ENCODE data around the gene KLK3. TPM values are rescaled to one million over a fixed set of nuclear protein-coding genes. Genes with fewer than 3 reads are reported as not detected.

Gene KLK3
- total and polyA plus RNA-seq, 2 of the 13 experiments (the other 11 are each of a cell fraction or from before 2014, with no cell fraction given), result not detected

- Histone ChIP-seq H4K20me1 (ENCODE audit: insufficient read depth, low read length) (no peaks in the 10 kb centered on the region), H3K36me3 (replicated peaks in 1 of 2; ENCODE audit: control insufficient read depth in 1 of 2, insufficient read depth in 2 of 2, low read length in 2 of 2) (no peaks in the 10 kb centered on the region), H3K4me3 (replicated peaks in 1 of 3; ENCODE audit: insufficient read depth in 1 of 3, low read depth in 2 of 3, low read length in 3 of 3) (no peak overlapping the region), H3K4me2 (ENCODE audit: low read depth, low read length) (no peak overlapping the region), H3K9ac (ENCODE audit: insufficient read depth, low read depth, low read length) (no peak overlapping the region), H2AFZ (ENCODE audit: low read length) (no peak overlapping the region), H3K4me1 (ENCODE audit: insufficient read depth, low read length) (no peaks in the 10 kb centered on the region), H3K27me3 (ENCODE audit: control insufficient read depth in 1 of 2, insufficient read depth in 2 of 2, low read length in 2 of 2) (peaks cover 7 to 49% of the 10 kb centered on the region in 2 experiments), H3K27ac (ENCODE audit: extremely low read length, insufficient read depth, low read length) (no peak overlapping the region), H3K79me2 (ENCODE audit: insufficient read depth, low read length) (no peaks in the 10 kb centered on the region), H3K9me3 (ENCODE audit: low read length) (no peaks in the 10 kb centered on the region)
- WGBS (ENCODE audit: low lambda C conversion rate), result 0% methylated on average over 6 of the region's 8 CpGs
- no TSS peak for BruUV-seq (replicated peaks)
- in situ Hi-C loops (cut with HindIII; ENCODE audit: extremely low pct_ligation_motif_present, low pct_unique_long_range_greater_than_20kb), result no loop called here
- CTCF ChIA-PET (ENCODE audit: low intra/inter-chr PET ratio, low total read pairs), result no interaction called here
- DNase-seq (ENCODE audit: low spot score) (no peak), ATAC-seq (no peak; the same call in 2 of the 3 replicates), FAIRE-seq (no peak)
- TF ChIP-seq, protein P1, sequence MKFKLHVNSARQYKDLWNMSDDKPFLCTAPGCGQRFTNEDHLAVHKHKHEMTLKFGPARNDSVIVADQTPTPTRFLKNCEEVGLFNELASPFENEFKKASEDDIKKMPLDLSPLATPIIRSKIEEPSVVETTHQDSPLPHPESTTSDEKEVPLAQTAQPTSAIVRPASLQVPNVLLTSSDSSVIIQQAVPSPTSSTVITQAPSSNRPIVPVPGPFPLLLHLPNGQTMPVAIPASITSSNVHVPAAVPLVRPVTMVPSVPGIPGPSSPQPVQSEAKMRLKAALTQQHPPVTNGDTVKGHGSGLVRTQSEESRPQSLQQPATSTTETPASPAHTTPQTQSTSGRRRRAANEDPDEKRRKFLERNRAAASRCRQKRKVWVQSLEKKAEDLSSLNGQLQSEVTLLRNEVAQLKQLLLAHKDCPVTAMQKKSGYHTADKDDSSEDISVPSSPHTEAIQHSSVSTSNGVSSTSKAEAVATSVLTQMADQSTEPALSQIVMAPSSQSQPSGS (CRISPR knock-in tag; IDR thresholded peaks at IDR 0.05), result no peak
- TF ChIP-seq ZNF777 (CRISPR knock-in tag; IDR thresholded peaks at IDR 0.05), result no peak
- no peak for TF ChIP-seq KLF11 (CRISPR knock-in tag; IDR thresholded peaks at IDR 0.05)
- TF ChIP-seq ZNF33B (CRISPR knock-in tag; IDR thresholded peaks at IDR 0.05), result no peak
- TF ChIP-seq PHF5A (CRISPR knock-in tag; IDR thresholded peaks at IDR 0.05; ENCODE audit: low read depth, unreplicated experiment), result no peak
- no peak for TF ChIP-seq HHEX (CRISPR knock-in tag; IDR thresholded peaks at IDR 0.05)
- TF ChIP-seq HES4 (CRISPR knock-in tag; IDR thresholded peaks at IDR 0.05; ENCODE audit: borderline replicate concordance), result no peak
- TF ChIP-seq THAP7 (CRISPR knock-in tag; IDR thresholded peaks at IDR 0.05), result no peak
- intact Hi-C loops (cut with micrococcal nuclease; ENCODE audit: unreplicated experiment), result no loop called here
- POLR2A ChIA-PET, result no interaction called here
Observed at GRCh38 chr19:50821622-50822021, 33.1 kb upstream of the KLK3 start.

All from HepG2 (cell line).